CD4-positive, alpha-beta T cell treated with Interleukin-17A for 4 hours (primary cell): ENCODE measurements around the gene ERI3.

Experiments
- DNase-seq: peaks from one replicate; pipeline ENCODE4 v3.0.0-alpha.2; 2020; ENCODE audit warnings: mixed read lengths

The ERI3 gene

GRCh38 chr1:44354840-44355581 lies at the start of gene ERI3:
Gene ERI3, minus strand, starts transcription at chr1:44355257. Its CDS starts 231 bp downstream, at chr1:44355026.
- peak; percentile 96 for DNase-seq

- DNase-seq: no peak
These were observed 46.5 kb upstream of the ERI3 start for GRCh38 chr1:44401256-44402228.

- no peak for DNase-seq
These were observed 35.2 kb upstream of the ERI3 start for GRCh38 chr1:44390277-44390676.

GRCh38 chr1:44389437-44389836 lies 34.4 kb upstream of the ERI3 start:
- DNase-seq: no peak

- no peak for DNase-seq
These were observed 33.5 kb upstream of the ERI3 start for GRCh38 chr1:44388551-44388950.

GRCh38 chr1:44380666-44381177 lies 25.7 kb upstream of the ERI3 start:
- DNase-seq: no peak

- DNase-seq: peak; percentile 51
These were observed 23.1 kb upstream of the ERI3 start for GRCh38 chr1:44377925-44378784.

- no peak for DNase-seq
These were observed 20.5 kb upstream of the ERI3 start for GRCh38 chr1:44375547-44375946.

GRCh38 chr1:44371206-44371605 lies 16.1 kb upstream of the ERI3 start:
- no peak for DNase-seq

GRCh38 chr1:44368471-44369151 lies 13.6 kb upstream of the ERI3 start:
- no peak for DNase-seq

- no peak for DNase-seq
These were observed 12.9 kb upstream of the ERI3 start for GRCh38 chr1:44367944-44368343.

- no peak for DNase-seq
These were observed 11.4 kb upstream of the ERI3 start for GRCh38 chr1:44366371-44366975.

GRCh38 chr1:44361478-44361877 lies 6.4 kb upstream of the ERI3 start:
- DNase-seq: no peak

- no peak for DNase-seq
These were observed 4.3 kb upstream of the ERI3 start for GRCh38 chr1:44359234-44359935.

- DNase-seq: no peak
These were observed 2.7 kb upstream of the ERI3 start for GRCh38 chr1:44357710-44358109.

GRCh38 chr1:44355582-44356305 lies 687 bp upstream of the ERI3 start:
- no peak for DNase-seq

GRCh38 chr1:44354268-44354839 lies 703 bp downstream of the ERI3 start:
- DNase-seq: no peak

- no peak for DNase-seq
These were observed 1.5 kb downstream of the ERI3 start for GRCh38 chr1:44353604-44354003.

- DNase-seq: no peak
These were observed 3.8 kb downstream of the ERI3 start for GRCh38 chr1:44351289-44351688.

- no peak for DNase-seq
These were observed 7.0 kb downstream of the ERI3 start for GRCh38 chr1:44348061-44348485.
